ENCODE data around the gene HYOU1.
"Not testable (repeated sequence)": the region's sequence is repeated elsewhere in the genome, so short reads cannot be mapped to it uniquely, and the experiment has no call there.

The HYOU1 gene

GRCh38 chr11:119062779-119063178 is 5.8 kb upstream of the HYOU1 start:
- Histone ChIP-seq H3K4me2 (no peak overlapping the region), H3K27me3 (no peaks in the 10 kb centered on the region), H3K27ac (no peak overlapping the region), H3K9ac (no peak overlapping the region), H3K4me3 (no peak overlapping the region), H4K20me1 (no peaks in the 10 kb centered on the region), H3K36me3 (peaks cover 3% of the 10 kb centered on the region; the same call in 1 of the 2 replicates), H3K4me1 (peaks cover 34% of the 10 kb centered on the region), H3K9me3 (no peaks in the 10 kb centered on the region)
- TF ChIP-seq Cebpa-rat (IDR thresholded peaks at IDR 0.05), result no peak

- Histone ChIP-seq H3K27me3 (no peaks in the 10 kb centered on the region), H3K4me1 (peaks cover 27% of the 10 kb centered on the region), H3K27ac (no peak overlapping the region), H3K4me2 (no peak overlapping the region), H3K4me3 (no peak overlapping the region), H3K36me3 (peaks cover 3% of the 10 kb centered on the region; the same call in 1 of the 2 replicates), H3K9me3 (no peaks in the 10 kb centered on the region), H4K20me1 (peaks cover 2% of the 10 kb centered on the region; the same call in 1 of the 2 replicates), H3K9ac (no peak overlapping the region)
- TF ChIP-seq Cebpa-rat (IDR thresholded peaks at IDR 0.05), result no peak
These were observed 4.3 kb upstream of the HYOU1 start for GRCh38 chr11:119061256-119061655.

- Histone ChIP-seq H3K4me1 (peaks cover 20% of the 10 kb centered on the region), H3K36me3 (peaks cover 17% of the 10 kb centered on the region), H4K20me1 (peaks cover 24% of the 10 kb centered on the region; the same call in 1 of the 2 replicates)
- not testable (repeated sequence) for H3K9me3 ChIP-seq, H3K27ac ChIP-seq, H3K27me3 ChIP-seq, H3K4me3 ChIP-seq, H3K4me2 ChIP-seq, H3K9ac ChIP-seq
These were observed 2.1 kb upstream of the HYOU1 start for GRCh38 chr11:119059128-119059527.

- H3K9ac ChIP-seq, result peak overlapping the region; percentile 98
- peak overlapping the region; percentile 91 for H3K4me2 ChIP-seq
- H4K20me1 ChIP-seq, result peaks cover 38% of the 10 kb centered on the region; the same call in 1 of the 2 replicates
- H3K4me1 ChIP-seq, result peaks cover 20% of the 10 kb centered on the region
- H3K36me3 ChIP-seq, result peaks cover 43% of the 10 kb centered on the region
- no peaks in the 10 kb centered on the region for H3K27me3 ChIP-seq
- H3K4me3 ChIP-seq, result peak overlapping the region; percentile 97
- TF ChIP-seq Cebpa-rat (IDR thresholded peaks at IDR 0.05), result no peak
- no peaks in the 10 kb centered on the region for H3K9me3 ChIP-seq
- H3K27ac ChIP-seq, result peak overlapping the region; percentile 96
These were observed 495 bp downstream of the HYOU1 start for GRCh38 chr11:119056421-119056999.

- Histone ChIP-seq H3K9ac (peak overlapping the region; percentile 98), H3K36me3 (peaks cover 50% of the 10 kb centered on the region), H3K4me1 (peaks cover 20% of the 10 kb centered on the region), H3K27me3 (no peaks in the 10 kb centered on the region), H4K20me1 (peaks cover 41% of the 10 kb centered on the region; the same call in 1 of the 2 replicates), H3K4me3 (peak overlapping the region; percentile 97), H3K4me2 (peak overlapping the region; percentile 91), H3K27ac (peak overlapping the region; percentile 96), H3K9me3 (no peaks in the 10 kb centered on the region)
- TF ChIP-seq Cebpa-rat (IDR thresholded peaks at IDR 0.05), result no peak
These were observed 1.1 kb downstream of the HYOU1 start for GRCh38 chr11:119055901-119056300.

- Histone ChIP-seq H3K36me3 (peaks cover 61% of the 10 kb centered on the region), H3K9me3 (no peaks in the 10 kb centered on the region), H3K4me3 (no peak overlapping the region), H3K27ac (no peak overlapping the region), H3K27me3 (no peaks in the 10 kb centered on the region), H3K4me2 (no peak overlapping the region), H3K9ac (no peak overlapping the region; the same call in 1 of the 2 replicates), H4K20me1 (peaks cover 42% of the 10 kb centered on the region; the same call in 1 of the 2 replicates), H3K4me1 (peaks cover 20% of the 10 kb centered on the region)
- no peak for TF ChIP-seq Cebpa-rat (IDR thresholded peaks at IDR 0.05)
These were observed 2.6 kb downstream of the HYOU1 start for GRCh38 chr11:119054418-119054817.

- no peak overlapping the region for H3K9ac ChIP-seq
- no peak overlapping the region for H3K27ac ChIP-seq
- H3K36me3 ChIP-seq, result peaks cover 82% of the 10 kb centered on the region
- no peak overlapping the region for H3K4me2 ChIP-seq
- peaks cover 49% of the 10 kb centered on the region; the same call in 1 of the 2 replicates for H4K20me1 ChIP-seq
- no peaks in the 10 kb centered on the region for H3K27me3 ChIP-seq
- peaks cover 11% of the 10 kb centered on the region for H3K4me1 ChIP-seq
- TF ChIP-seq Cebpa-rat (IDR thresholded peaks at IDR 0.05), result no peak
- H3K4me3 ChIP-seq, result no peak overlapping the region
- H3K9me3 ChIP-seq, result no peaks in the 10 kb centered on the region
These were observed 4.7 kb downstream of the HYOU1 start for GRCh38 chr11:119052163-119052814.

- no peak overlapping the region for H3K4me2 ChIP-seq
- peaks cover 89% of the 10 kb centered on the region for H3K36me3 ChIP-seq
- H3K4me1 ChIP-seq, result peaks cover 11% of the 10 kb centered on the region
- H3K9ac ChIP-seq, result no peak overlapping the region
- H3K4me3 ChIP-seq, result no peak overlapping the region
- no peak overlapping the region for H3K27ac ChIP-seq
- H4K20me1 ChIP-seq, result peaks cover 49% of the 10 kb centered on the region; the same call in 1 of the 2 replicates
- TF ChIP-seq Cebpa-rat (IDR thresholded peaks at IDR 0.05), result no peak
- no peaks in the 10 kb centered on the region for H3K27me3 ChIP-seq
- no peaks in the 10 kb centered on the region for H3K9me3 ChIP-seq
These were observed 5.4 kb downstream of the HYOU1 start for GRCh38 chr11:119051440-119052162.

- Histone ChIP-seq H3K36me3 (peaks cover 99% of the 10 kb centered on the region), H3K27ac (no peak overlapping the region), H3K4me1 (no peaks in the 10 kb centered on the region), H3K9me3 (no peaks in the 10 kb centered on the region), H3K4me3 (no peak overlapping the region), H3K4me2 (no peak overlapping the region), H3K27me3 (no peaks in the 10 kb centered on the region), H4K20me1 (peaks cover 24% of the 10 kb centered on the region), H3K9ac (no peak overlapping the region)
- TF ChIP-seq Cebpa-rat (IDR thresholded peaks at IDR 0.05), result no peak
These were observed 7.9 kb downstream of the HYOU1 start for GRCh38 chr11:119049081-119049480.

- TF ChIP-seq Cebpa-rat (IDR thresholded peaks at IDR 0.05), result no peak
- no peak overlapping the region for H3K27ac ChIP-seq
These were observed 8.4 kb downstream of the HYOU1 start for GRCh38 chr11:119048644-119049043.

More at GRCh38 chr11:119048644-119049043, 8.4 kb downstream of the HYOU1 start:
- Histone ChIP-seq H4K20me1 (peaks cover 22% of the 10 kb centered on the region; the same call in 1 of the 2 replicates), H3K27me3 (no peaks in the 10 kb centered on the region), H3K9me3 (no peaks in the 10 kb centered on the region), H3K4me2 (no peak overlapping the region), H3K4me3 (no peak overlapping the region), H3K9ac (no peak overlapping the region), H3K4me1 (no peaks in the 10 kb centered on the region), H3K36me3 (peaks cover 95% of the 10 kb centered on the region)
